Common myeloid progenitor, CD34-positive (primary cell): ENCODE results near the gene ENTPD6.

Source experiments
- CTCF ChIA-PET: fragments of 350-600 bp; sonication (Branson Sonifier 250); formaldehyde crosslinking; loops from one replicate; lab custom pipeline; 2021; ENCODE audit warnings: antibody characterized with exemption; lab: Charles Lee
- POLR2A ChIA-PET: fragments of 350-600 bp; sonication (Branson Sonifier 250); formaldehyde crosslinking; loops from one replicate; lab custom pipeline; 2021; ENCODE audit warnings: antibody characterized with exemption; lab: Charles Lee
- DNase-seq, 3 donors: peaks; one replicate each; pipeline versions ENCODE4 v3.0.0 to v3.0.0-alpha.2; 2013
- H3K27ac ChIP-seq, 2 experiments: 1 replicate in 1 of 2; 2 replicates in 1 of 2; pipeline ENCODE4 v1.7.0; 2013; ENCODE audit warnings: inconsistent platforms in 2 of 2, low read length in 2 of 2, mild to moderate bottlenecking in 2 of 2, low read depth in 1 of 2, moderate library complexity in 1 of 2; ENCODE audit not compliant: severe bottlenecking in 2 of 2, insufficient read depth in 1 of 2, poor library complexity in 1 of 2
- H3K27me3 ChIP-seq, 5 experiments: replicated peaks in 2 of 5; 1 replicate in 3 of 5; 2 replicates in 2 of 5; pipeline versions ENCODE4 v1.6.1 to v1.7.0; 2013; ENCODE audit warnings: low read length in 4 of 5, mild to moderate bottlenecking in 2 of 5, moderate library complexity in 2 of 5, inconsistent platforms in 1 of 5; ENCODE audit not compliant: insufficient read depth in 5 of 5, control insufficient read depth in 4 of 5
- H3K36me3 ChIP-seq, 4 experiments: 1 replicate in 2 of 4; 2 replicates in 2 of 4; pipeline versions ENCODE4 v1.6.1 to v1.7.0; 2013; ENCODE audit warnings: low read length in 3 of 4, control low read depth in 1 of 4, mild to moderate bottlenecking in 1 of 4; ENCODE audit not compliant: control insufficient read depth in 4 of 4, insufficient read depth in 4 of 4
- H3K4me1 ChIP-seq, 4 experiments: 1 replicate in 3 of 4; 2 replicates in 1 of 4; pipeline versions ENCODE4 v1.6.1 to v1.7.1; 2013; ENCODE audit warnings: low read length in 3 of 4, mild to moderate bottlenecking in 3 of 4, control low read depth in 1 of 4, inconsistent platforms in 1 of 4, moderate library complexity in 1 of 4; ENCODE audit not compliant: control insufficient read depth in 4 of 4, insufficient read depth in 4 of 4; ENCODE audit errors: control extremely low read depth in 1 of 4
- H3K4me3 ChIP-seq, 7 experiments: 1 replicate in 4 of 7; 2 replicates in 3 of 7; pipeline versions ENCODE4 v1.5.1 to v1.7.0; 2013; ENCODE audit warnings: mild to moderate bottlenecking in 7 of 7, low read length in 6 of 7, moderate library complexity in 6 of 7, inconsistent platforms in 2 of 7, low read depth in 2 of 7, control low read depth in 1 of 7; ENCODE audit not compliant: insufficient read depth in 4 of 7, control insufficient read depth in 1 of 7; ENCODE audit errors: extremely low read depth in 1 of 7
- H3K9me3 ChIP-seq, 5 experiments: 1 replicate in 4 of 5; 2 replicates in 1 of 5; pipeline versions ENCODE4 v1.6.1 to v1.7.1; 2013; ENCODE audit warnings: low read length in 4 of 5, mild to moderate bottlenecking in 2 of 5, inconsistent platforms in 1 of 5, low read depth in 1 of 5, moderate library complexity in 1 of 5; ENCODE audit not compliant: control insufficient read depth in 4 of 5, insufficient read depth in 2 of 5; ENCODE audit errors: control extremely low read depth in 1 of 5
- WGBS: methylation state at CpG from one replicate; pipeline ENCODE4 v1.1.5; 2013; ENCODE audit not compliant: insufficient coverage; 5-methylcytosine and 5-hydroxymethylcytosine counted together

The ENTPD6 gene

DNA sequence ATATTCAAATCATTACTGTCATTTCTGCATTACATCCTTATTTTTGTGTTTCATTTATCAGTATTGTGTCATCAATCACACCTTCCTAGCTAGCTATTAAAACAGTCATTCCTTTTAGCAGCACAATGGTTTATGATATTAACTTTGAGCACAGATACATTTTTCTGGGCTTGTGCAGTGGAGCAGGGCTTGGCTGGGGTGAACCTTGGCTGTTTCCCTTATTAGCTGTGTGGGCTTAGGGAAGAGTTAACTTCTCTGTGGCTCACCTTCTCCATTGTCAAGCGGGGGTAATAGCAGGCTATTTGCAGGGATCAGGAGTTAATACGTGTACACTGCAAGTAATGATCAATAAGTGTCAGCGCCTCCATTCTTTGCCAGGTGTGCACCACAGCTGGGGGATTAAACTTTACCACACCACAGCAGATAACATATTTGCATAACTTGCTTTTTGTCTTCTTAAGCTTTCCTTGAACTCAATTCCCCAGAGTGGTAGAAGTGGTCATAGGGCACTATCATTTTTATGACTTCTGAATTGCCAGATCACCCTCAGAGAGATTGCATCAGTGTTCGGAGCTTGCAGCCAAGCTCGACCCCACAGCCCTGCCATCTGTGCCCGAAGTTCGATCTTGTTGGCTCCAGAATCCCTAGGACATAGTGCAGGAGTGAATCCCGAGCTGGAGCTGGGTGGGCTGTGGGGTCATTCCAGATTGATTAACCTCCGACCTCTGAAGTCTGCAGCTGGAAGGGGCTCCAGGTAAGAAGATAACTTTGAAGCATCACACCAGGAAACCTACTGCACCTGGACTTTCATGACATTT, 50.9 kb downstream of the ENTPD6 start:
- peaks cover 0 to 21% (median 12%) of the 10 kb centered on the region in 4 experiments for H3K4me1 ChIP-seq
- no peak overlapping the region for H3K4me3 ChIP-seq
- H3K27me3 ChIP-seq: peaks cover 0 to 3% (median 2%) of the 10 kb centered on the region in 5 experiments
- CTCF ChIA-PET: interaction anchor here (0.9 to 2.1 kb wide), 8 partner anchors 8 to 50 kb away, joined by 3 to 8 read pairs (median 4); no protein-coding TSS in a partner anchor
- no peak overlapping the region for H3K27ac ChIP-seq
- peaks cover 0 to 6% (median 0%) of the 10 kb centered on the region in 5 experiments for H3K9me3 ChIP-seq
- POLR2A ChIA-PET: no interaction called here
- peaks cover 0 to 3% (median under 1%) of the 10 kb centered on the region in 4 experiments for H3K36me3 ChIP-seq
- 100% methylated on average over 3 of the region's 9 CpGs for WGBS
- DNase-seq: peak in 2 of 3 donors; percentile 6 to 13

DNA sequence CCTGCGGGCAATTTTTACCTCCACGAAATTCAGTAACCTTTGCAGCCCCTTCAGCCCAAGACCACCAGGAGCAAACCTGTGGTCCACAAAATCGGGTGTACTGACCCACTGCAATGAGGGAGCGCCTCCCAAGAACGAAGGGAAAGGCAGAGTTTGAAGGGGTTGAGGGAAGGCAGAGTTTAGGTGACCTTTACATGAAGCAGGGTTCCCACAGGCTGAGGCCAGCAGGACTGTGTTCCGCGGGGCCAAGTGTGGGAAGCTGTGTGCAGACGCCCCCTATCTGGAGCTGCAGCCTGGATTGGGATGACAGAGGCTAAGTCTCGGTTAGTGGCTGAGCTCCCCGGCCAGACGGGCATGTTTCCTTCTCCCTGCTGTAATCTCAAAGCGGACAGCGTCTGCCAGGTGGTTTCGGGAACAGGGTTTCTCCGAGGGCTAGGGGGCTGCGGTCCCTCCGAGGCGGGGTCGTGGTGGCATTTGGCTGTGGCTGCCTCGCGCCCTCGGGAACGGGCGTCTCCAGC, 51.5 kb downstream of the ENTPD6 start:
- no peak overlapping the region for H3K27ac ChIP-seq
- H3K9me3 ChIP-seq: peaks cover 0 to 6% (median 0%) of the 10 kb centered on the region in 5 experiments
- CTCF ChIA-PET: interaction anchor here (0.9 to 2.1 kb wide), 10 partner anchors 9 to 51 kb away, joined by 3 to 8 read pairs (median 4); no protein-coding TSS in a partner anchor
- H3K36me3 ChIP-seq: peaks cover 0 to 5% (median 4%) of the 10 kb centered on the region in 4 experiments
- H3K27me3 ChIP-seq: peaks cover 0 to 3% (median 2%) of the 10 kb centered on the region in 5 experiments
- 11% methylated on average over 24 of the region's 24 CpGs for WGBS
- POLR2A ChIA-PET: no interaction called here
- DNase-seq: peak; percentile 42 to 50 (median 45)
- peak overlapping the region; percentile 39 to 95 (median 84) for H3K4me3 ChIP-seq
- peaks cover 0 to 21% (median 12%) of the 10 kb centered on the region in 4 experiments for H3K4me1 ChIP-seq

DNA sequence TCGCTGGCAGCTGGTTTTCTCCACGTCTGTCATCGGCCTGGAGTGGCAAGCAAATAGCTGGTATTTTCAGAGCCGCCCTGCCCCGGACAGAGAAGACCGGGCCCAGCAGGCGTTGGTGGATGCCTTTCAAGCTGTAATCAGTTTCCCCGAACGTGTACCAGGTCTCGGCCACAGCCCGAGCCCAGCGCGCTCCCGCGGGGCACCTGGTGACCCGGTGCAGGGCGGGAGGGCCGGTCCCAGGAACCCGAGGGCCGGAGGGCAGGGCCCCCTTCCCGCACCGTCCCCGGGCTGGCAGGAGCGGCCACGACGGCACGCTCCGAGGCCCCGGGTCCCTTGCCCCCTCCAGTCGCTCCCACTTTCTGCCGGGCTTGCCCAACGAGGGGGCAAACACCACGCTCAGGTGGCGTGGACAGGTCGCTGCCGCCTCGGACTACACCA, 52.0 kb downstream of the ENTPD6 start:
- DNase-seq: peak in 1 of 3 donors; percentile 59
- Histone ChIP-seq H3K4me1 (peaks cover 0 to 21% (median 12%) of the 10 kb centered on the region in 4 experiments), H3K27ac (no peak overlapping the region), H3K4me3 (peak overlapping the region; percentile 39 to 95 (median 84)), H3K9me3 (peaks cover 0 to 6% (median 0%) of the 10 kb centered on the region in 5 experiments), H3K27me3 (peaks cover 0 to 3% (median 2%) of the 10 kb centered on the region in 5 experiments), H3K36me3 (peaks cover 0 to 9% (median 4%) of the 10 kb centered on the region in 4 experiments)
- WGBS: 0% methylated on average over 30 of the region's 37 CpGs
- ChIA-PET CTCF (interaction anchor here (0.9 to 2.1 kb wide), 10 partner anchors 9 to 150 kb away, joined by 3 to 8 read pairs (median 4); no protein-coding TSS in a partner anchor), POLR2A (interaction anchor here (0.9 kb wide), 1 partner anchor 21 kb away, joined by 3 read pairs; no protein-coding TSS in a partner anchor)

DNA sequence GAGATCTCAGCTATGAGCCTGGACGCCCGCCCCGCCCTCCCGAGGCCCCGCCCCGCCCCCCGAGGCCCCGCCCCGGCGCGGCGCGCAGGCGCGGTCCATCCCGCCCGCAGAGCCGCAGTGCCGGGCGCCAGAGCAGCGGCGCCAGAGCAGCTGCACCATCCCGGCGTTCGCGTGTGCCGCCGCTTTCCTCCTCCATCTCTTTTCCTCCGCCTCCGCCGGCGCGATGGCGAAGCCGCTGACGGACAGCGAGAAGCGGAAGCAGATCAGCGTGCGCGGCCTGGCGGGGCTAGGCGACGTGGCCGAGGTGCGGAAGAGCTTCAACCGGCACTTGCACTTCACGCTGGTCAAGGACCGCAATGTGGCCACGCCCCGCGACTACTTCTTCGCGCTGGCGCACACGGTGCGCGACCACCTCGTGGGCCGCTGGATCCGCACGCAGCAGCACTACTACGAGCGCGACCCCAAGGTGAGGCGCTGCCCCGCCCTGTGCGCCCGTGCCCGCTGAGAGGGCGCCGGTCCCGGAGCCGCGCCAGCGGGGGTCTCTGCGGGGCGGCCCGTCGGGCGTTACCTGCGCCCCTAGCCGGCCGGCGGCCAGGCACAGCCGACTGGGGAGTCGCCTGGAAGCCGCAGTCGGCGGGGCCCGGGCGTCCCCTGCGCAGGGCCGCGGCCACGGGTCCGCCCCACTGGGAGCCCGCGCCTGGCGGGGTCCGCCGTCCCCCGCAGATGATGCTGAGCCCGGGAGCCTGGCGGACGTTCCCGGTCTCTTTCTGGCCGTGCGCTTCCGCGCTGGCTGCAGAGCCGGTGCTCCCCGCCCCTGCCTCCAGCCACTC, 52.7 kb downstream of the ENTPD6 start, which contains the start of gene PYGB:
TSS of gene PYGB (plus strand) at position 130 of the 830 bp plus-strand sequence. CDS start at position 224, 94 bp downstream.
- POLR2A ChIA-PET: interaction anchor here (0.9 kb wide), 1 partner anchor 21 kb away, joined by 3 read pairs; no protein-coding TSS in a partner anchor
- WGBS: 0% methylated on average over 79 of the region's 113 CpGs
- Histone ChIP-seq H3K27ac (no peak within 1 kb of the TSS), H3K36me3 (peaks cover 0 to 9% (median 4%) of the 10 kb centered on the region in 4 experiments), H3K27me3 (peaks cover 0 to 3% (median 2%) of the 10 kb centered on the region in 5 experiments), H3K4me1 (peaks cover 0 to 21% (median 12%) of the 10 kb centered on the region in 4 experiments), H3K4me3 (peak within 1 kb of the TSS; percentile 84 to 95 (median 88)), H3K9me3 (peaks cover 0 to 6% (median 0%) of the 10 kb centered on the region in 5 experiments)
- CTCF ChIA-PET: interaction anchor here (1.2 to 2.1 kb wide), 7 partner anchors 10 to 149 kb away, joined by 3 to 8 read pairs (median 6); no protein-coding TSS in a partner anchor
- DNase-seq: peak; percentile 74 to 84 (median 80)

DNA sequence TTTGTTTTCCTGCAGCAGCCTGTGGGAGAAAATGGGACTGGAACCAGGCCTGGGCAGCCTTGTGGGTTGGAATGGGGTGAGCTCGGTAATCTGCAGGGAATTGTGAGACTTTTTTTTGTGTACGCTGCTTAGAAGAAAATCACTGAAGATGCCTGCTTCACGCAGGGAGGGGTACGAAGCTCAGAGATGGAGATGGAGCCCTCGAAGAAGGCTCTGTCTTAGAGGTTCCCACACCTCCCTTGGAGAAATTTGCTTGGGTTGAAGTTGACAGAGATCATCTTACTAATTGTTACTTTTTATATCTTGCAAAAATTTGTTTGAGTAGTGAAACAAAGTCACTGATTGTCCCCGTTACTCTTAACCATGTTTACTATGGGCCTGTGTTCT, 53.3 kb downstream of the ENTPD6 start:
- Histone ChIP-seq H3K36me3 (peaks cover 0 to 9% (median 4%) of the 10 kb centered on the region in 4 experiments), H3K4me3 (peak overlapping the region; percentile 84 to 95 (median 88)), H3K4me1 (peaks cover 0 to 21% (median 12%) of the 10 kb centered on the region in 4 experiments), H3K27ac (no peak overlapping the region), H3K27me3 (peaks cover 0 to 3% (median 2%) of the 10 kb centered on the region in 5 experiments), H3K9me3 (peaks cover 0 to 1% (median 0%) of the 10 kb centered on the region in 5 experiments)
- POLR2A ChIA-PET: no interaction called here
- WGBS: no CpG with 5 or more reads among the region's 6 CpGs
- CTCF ChIA-PET: interaction anchor here (1.2 to 2.1 kb wide), 2 partner anchors 47 to 148 kb away, joined by 4 to 8 read pairs; no protein-coding TSS in a partner anchor
- peak in 1 of 3 donors; percentile 20 for DNase-seq
